HG03457 (cell line): ENCODE measurements around the gene CASS4.
A peak's percentile ranks its signal among the peaks of the same experiment; 100 is the strongest.
"Not testable (repeated sequence)": the region's sequence is repeated elsewhere in the genome, so short reads cannot be mapped to it uniquely, and the experiment has no call there.

Source experiments
- ATAC-seq: cut with Tn5 transposase; IDR thresholded peaks from one replicate; pipeline ENCODE4 v1.9.1; 2021; ENCODE audit warnings: moderate number of reproducible peaks; ENCODE audit not compliant: unreplicated experiment

CASS4 gene

GRCh38 chr20:56391596-56392131 is 20.4 kb upstream of the CASS4 start:
- ATAC-seq = peak; percentile 24

- ATAC-seq = peak; percentile 93
Observed at GRCh38 chr20:56392132-56392880, 19.8 kb upstream of the CASS4 start, which contains the start of the genes AURKA and CSTF1. Gene AURKA (minus strand): TSS chr20:56392215. CDS start chr20:56388197, 4,018 bp downstream. Gene CSTF1 (plus strand): TSS chr20:56392645. CDS start chr20:56395553, 2,908 bp downstream.

GRCh38 chr20:56392881-56393482 is 19.1 kb upstream of the CASS4 start:
- no peak for ATAC-seq

- no peak for ATAC-seq
Observed at GRCh38 chr20:56393653-56394052, 18.4 kb upstream of the CASS4 start.

GRCh38 chr20:56395166-56395565 is 16.9 kb upstream of the CASS4 start:
- no peak for ATAC-seq

GRCh38 chr20:56400001-56400640 is 11.9 kb upstream of the CASS4 start:
- ATAC-seq = no peak

GRCh38 chr20:56403465-56403864 is 8.6 kb upstream of the CASS4 start:
- ATAC-seq = no peak

GRCh38 chr20:56405356-56405755 is 6.7 kb upstream of the CASS4 start:
- ATAC-seq = not testable (repeated sequence)

GRCh38 chr20:56406910-56407309 is 5.2 kb upstream of the CASS4 start:
- ATAC-seq = no peak

- ATAC-seq = no peak
Observed at GRCh38 chr20:56409521-56409920, 2.5 kb upstream of the CASS4 start.

GRCh38 chr20:56409956-56410355 is 2.1 kb upstream of the CASS4 start:
- ATAC-seq = no peak

GRCh38 chr20:56411287-56411686 is 773 bp upstream of the CASS4 start:
- not testable (repeated sequence) for ATAC-seq

GRCh38 chr20:56412473-56412790 is 372 bp downstream of the CASS4 start:
- ATAC-seq = no peak

- no peak for ATAC-seq
Observed at GRCh38 chr20:56412949-56413348, 889 bp downstream of the CASS4 start.

- ATAC-seq = no peak
Observed at GRCh38 chr20:56414842-56415765, 3.0 kb downstream of the CASS4 start.

- ATAC-seq = no peak
Observed at GRCh38 chr20:56417402-56417801, 5.3 kb downstream of the CASS4 start.

- no peak for ATAC-seq
Observed at GRCh38 chr20:56417911-56418310, 5.9 kb downstream of the CASS4 start.

- no peak for ATAC-seq
Observed at GRCh38 chr20:56418385-56418861, 6.4 kb downstream of the CASS4 start.

- ATAC-seq = no peak
Observed at GRCh38 chr20:56420028-56420427, 8.0 kb downstream of the CASS4 start.

- no peak for ATAC-seq
Observed at GRCh38 chr20:56420940-56421688, 9.1 kb downstream of the CASS4 start.
